Activated T-helper 1 cell treated with anti-CD3 and anti-CD28 coated beads, Interleukin-12 subunit alpha, Interleukin-12 subunit beta, Interleukin-2, Interleukin-4 antibody, amounts not matched to agents 30 ng/mL and 10 ng/mL and 1 ng/mL, durations not matched to agents 14 hours and 24 hours and 36 hours (primary cell): ENCODE data around the gene CNNM2. TPM values are rescaled to one million over a fixed set of nuclear protein-coding genes. Genes with fewer than 3 reads are reported as not detected.
A peak's percentile ranks its signal among the peaks of the same experiment; 100 is the strongest.
"Not testable (repeated sequence)": the region's sequence is repeated elsewhere in the genome, so short reads cannot be mapped to it uniquely, and the experiment has no call there.

Experiments used
- DNase-seq: peaks from one replicate; pipeline ENCODE4 v3.0.0; 2021; ENCODE audit warnings: low spot score
- H3K27ac Mint-ChIP-seq: one replicate; pipeline ENCODE4 v1.8.0; 2021; ENCODE audit warnings: mild to moderate bottlenecking, mixed read lengths
- H3K27me3 Mint-ChIP-seq: one replicate; pipeline ENCODE4 v1.8.0; 2022; ENCODE audit warnings: mild to moderate bottlenecking, moderate library complexity, mixed read lengths; ENCODE audit not compliant: insufficient read depth
- H3K36me3 Mint-ChIP-seq: one replicate; pipeline ENCODE4 v1.8.0; 2021; ENCODE audit warnings: low read depth, mixed read lengths
- H3K4me1 Mint-ChIP-seq: one replicate; pipeline ENCODE4 v1.8.0; 2021; ENCODE audit warnings: low read depth, mixed read lengths
- H3K4me3 Mint-ChIP-seq: one replicate; pipeline ENCODE4 v1.8.0; 2021; ENCODE audit warnings: mild to moderate bottlenecking, moderate library complexity, mixed read lengths
- H3K9me3 Mint-ChIP-seq: one replicate; pipeline ENCODE4 v1.8.0; 2021; ENCODE audit warnings: mixed read lengths
- intact Hi-C: fragments of 100-400 bp; cut with micrococcal nuclease; formaldehyde crosslinking; loops from one replicate; pipeline ENCODE4 v1.15.1; 2024
- total RNA-seq: library from RNA; stranded (reverse); gene quantifications from 2 replicates; pipeline ENCODE4 v1.2.3, GENCODE V29; 2022

The CNNM2 gene
- total RNA-seq, 1 donor from 2014 or later = 5.5 TPM

- DNase-seq = no peak
- H3K4me1 Mint-ChIP-seq = no peaks in the 10 kb centered on the region
- H3K4me3 Mint-ChIP-seq = no peak overlapping the region
- H3K36me3 Mint-ChIP-seq = no peaks in the 10 kb centered on the region
- peaks cover 2% of the 10 kb centered on the region for H3K27me3 Mint-ChIP-seq
- no peak overlapping the region for H3K27ac Mint-ChIP-seq
- no peaks in the 10 kb centered on the region for H3K9me3 Mint-ChIP-seq
- intact Hi-C loops = no loop called here
Observed at GRCh38 chr10:102906507-102906906, 11.6 kb upstream of the CNNM2 start.

- intact Hi-C loops = loop anchor here (5.0 to 10.0 kb wide), 6 partner anchors 202 to 1562 kb away; partner anchors contain the start of genes ARL3, BTRC, NEURL1 and PCGF6
- Mint-ChIP-seq H3K27ac (peak overlapping the region; percentile 29), H3K4me3 (peak overlapping the region; percentile 37), H3K27me3 (peaks cover 7% of the 10 kb centered on the region), H3K9me3 (no peaks in the 10 kb centered on the region), H3K4me1 (peaks cover 32% of the 10 kb centered on the region), H3K36me3 (no peaks in the 10 kb centered on the region)
- no peak for DNase-seq
Observed at GRCh38 chr10:102914781-102915180, 3.3 kb upstream of the CNNM2 start.

- Mint-ChIP-seq H3K27me3 (peaks cover 9% of the 10 kb centered on the region), H3K36me3 (peaks cover 3% of the 10 kb centered on the region), H3K9me3 (no peaks in the 10 kb centered on the region), H3K4me1 (peaks cover 46% of the 10 kb centered on the region), H3K4me3 (peak overlapping the region; percentile 71), H3K27ac (no peak overlapping the region)
- DNase-seq = no peak
- intact Hi-C loops = loop anchor here (5.0 to 10.0 kb wide), 6 partner anchors 204 to 1564 kb away; partner anchors contain the start of genes ARL3, BTRC, NEURL1 and PCGF6
Observed at GRCh38 chr10:102916173-102916572, 1.9 kb upstream of the CNNM2 start.

GRCh38 chr10:102917314-102917961, 656 bp upstream of the CNNM2 start:
- Mint-ChIP-seq H3K27me3 (peaks cover 7% of the 10 kb centered on the region), H3K4me1 (peaks cover 53% of the 10 kb centered on the region), H3K4me3 (peak overlapping the region; percentile 92), H3K9me3 (no peaks in the 10 kb centered on the region), H3K27ac (peak overlapping the region; percentile 91), H3K36me3 (peaks cover 3% of the 10 kb centered on the region)
- intact Hi-C loops = loop anchor here (1.0 to 10.0 kb wide), 9 partner anchors 82 to 1565 kb away; partner anchors contain the start of genes ARL3, BTRC, NEURL1 and PCGF6
- peak; percentile 78 for DNase-seq

DNA sequence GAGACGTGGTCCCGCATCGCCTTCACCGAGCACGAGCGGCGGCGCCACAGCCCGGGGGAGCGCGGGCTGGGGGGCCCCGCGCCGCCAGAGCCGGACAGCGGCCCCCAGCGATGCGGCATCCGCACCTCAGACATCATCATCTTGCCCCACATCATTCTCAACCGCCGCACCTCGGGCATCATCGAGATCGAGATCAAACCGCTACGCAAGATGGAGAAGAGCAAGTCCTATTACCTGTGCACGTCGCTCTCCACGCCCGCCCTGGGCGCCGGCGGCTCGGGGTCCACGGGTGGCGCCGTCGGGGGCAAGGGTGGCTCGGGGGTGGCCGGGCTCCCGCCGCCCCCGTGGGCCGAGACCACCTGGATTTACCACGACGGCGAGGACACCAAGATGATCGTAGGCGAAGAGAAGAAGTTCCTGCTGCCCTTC, 737 bp downstream of the CNNM2 start:
- intact Hi-C loops = loop anchor here (1.0 to 10.0 kb wide), 13 partner anchors 65 to 1567 kb away; partner anchors contain the start of genes ACTR1A, ARL3, BORCS7 and BTRC
- peak overlapping the region; percentile 92 for H3K4me3 Mint-ChIP-seq
- H3K4me1 Mint-ChIP-seq = peaks cover 64% of the 10 kb centered on the region
- H3K27me3 Mint-ChIP-seq = peaks cover 7% of the 10 kb centered on the region
- H3K27ac Mint-ChIP-seq = peak overlapping the region; percentile 60
- no peaks in the 10 kb centered on the region for H3K9me3 Mint-ChIP-seq
- DNase-seq = peak; percentile 31
- H3K36me3 Mint-ChIP-seq = peaks cover 3% of the 10 kb centered on the region

GRCh38 chr10:102919246-102919959, 1.3 kb downstream of the CNNM2 start:
- Mint-ChIP-seq H3K27me3 (peaks cover 7% of the 10 kb centered on the region), H3K36me3 (peaks cover 3% of the 10 kb centered on the region), H3K4me3 (peak overlapping the region; percentile 92), H3K27ac (peak overlapping the region; percentile 63), H3K9me3 (no peaks in the 10 kb centered on the region), H3K4me1 (peaks cover 63% of the 10 kb centered on the region)
- intact Hi-C loops = loop anchor here (2.0 to 10.0 kb wide), 7 partner anchors 207 to 1567 kb away; partner anchors contain the start of genes ARL3, BTRC, NEURL1 and NT5C2
- DNase-seq = peak; percentile 6

DNA sequence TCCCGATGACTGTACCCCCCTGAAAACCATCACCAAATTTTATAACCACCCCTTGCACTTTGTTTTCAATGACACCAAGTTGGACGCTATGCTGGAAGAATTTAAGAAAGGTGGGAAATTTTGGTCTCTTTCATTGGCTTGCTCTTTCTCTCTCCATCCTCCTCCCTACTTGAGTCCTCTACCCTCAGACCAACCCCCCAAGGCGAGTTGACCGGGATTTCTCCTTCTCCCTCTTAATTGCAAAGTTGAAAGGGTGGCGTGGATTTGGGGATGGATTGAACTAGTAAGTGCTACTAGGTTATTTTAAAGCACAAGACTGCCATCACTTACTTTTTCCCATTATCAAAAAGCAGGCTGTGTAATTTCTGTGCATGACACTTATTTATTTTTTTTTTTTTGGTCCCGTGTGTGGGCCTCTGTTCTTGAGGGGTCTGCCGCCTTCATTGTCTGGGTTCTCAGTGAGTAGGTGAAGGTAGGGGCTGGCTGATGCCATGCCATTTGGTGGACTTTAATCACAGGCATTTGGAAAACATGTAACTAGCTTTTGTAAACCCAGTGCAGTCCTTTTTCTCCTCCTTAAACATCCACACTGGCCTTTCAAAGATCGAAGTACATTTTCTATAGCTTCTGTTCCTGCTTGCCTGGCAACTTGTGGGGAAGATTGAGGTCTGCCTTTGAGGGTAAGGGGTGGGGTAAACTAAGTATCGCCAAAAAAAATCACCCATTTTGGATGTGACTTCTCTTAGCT, 2.1 kb downstream of the CNNM2 start:
- DNase-seq = no peak
- Mint-ChIP-seq H3K27ac (peak overlapping the region; percentile 57), H3K9me3 (no peaks in the 10 kb centered on the region), H3K4me3 (peak overlapping the region; percentile 92), H3K4me1 (peaks cover 56% of the 10 kb centered on the region), H3K27me3 (peaks cover 5% of the 10 kb centered on the region), H3K36me3 (peaks cover 3% of the 10 kb centered on the region)
- intact Hi-C loops = loop anchor here (2.0 to 10.0 kb wide), 7 partner anchors 208 to 1568 kb away; partner anchors contain the start of genes ARL3, BTRC, NEURL1 and NT5C2

GRCh38 chr10:102923601-102924000, 5.5 kb downstream of the CNNM2 start:
- Mint-ChIP-seq H3K27me3 (peaks cover 5% of the 10 kb centered on the region), H3K4me1 (peaks cover 53% of the 10 kb centered on the region), H3K4me3 (no peak overlapping the region), H3K36me3 (peaks cover 10% of the 10 kb centered on the region), H3K27ac (no peak overlapping the region), H3K9me3 (no peaks in the 10 kb centered on the region)
- intact Hi-C loops = no loop called here
- no peak for DNase-seq

- no peak for DNase-seq
- no peaks in the 10 kb centered on the region for H3K9me3 Mint-ChIP-seq
- intact Hi-C loops = no loop called here
- H3K36me3 Mint-ChIP-seq = peaks cover 7% of the 10 kb centered on the region
- peaks cover 29% of the 10 kb centered on the region for H3K4me1 Mint-ChIP-seq
- peaks cover under 1% of the 10 kb centered on the region for H3K27me3 Mint-ChIP-seq
- no peak overlapping the region for H3K27ac Mint-ChIP-seq
- no peak overlapping the region for H3K4me3 Mint-ChIP-seq
Observed at GRCh38 chr10:102926842-102927241, 8.7 kb downstream of the CNNM2 start.

DNA sequence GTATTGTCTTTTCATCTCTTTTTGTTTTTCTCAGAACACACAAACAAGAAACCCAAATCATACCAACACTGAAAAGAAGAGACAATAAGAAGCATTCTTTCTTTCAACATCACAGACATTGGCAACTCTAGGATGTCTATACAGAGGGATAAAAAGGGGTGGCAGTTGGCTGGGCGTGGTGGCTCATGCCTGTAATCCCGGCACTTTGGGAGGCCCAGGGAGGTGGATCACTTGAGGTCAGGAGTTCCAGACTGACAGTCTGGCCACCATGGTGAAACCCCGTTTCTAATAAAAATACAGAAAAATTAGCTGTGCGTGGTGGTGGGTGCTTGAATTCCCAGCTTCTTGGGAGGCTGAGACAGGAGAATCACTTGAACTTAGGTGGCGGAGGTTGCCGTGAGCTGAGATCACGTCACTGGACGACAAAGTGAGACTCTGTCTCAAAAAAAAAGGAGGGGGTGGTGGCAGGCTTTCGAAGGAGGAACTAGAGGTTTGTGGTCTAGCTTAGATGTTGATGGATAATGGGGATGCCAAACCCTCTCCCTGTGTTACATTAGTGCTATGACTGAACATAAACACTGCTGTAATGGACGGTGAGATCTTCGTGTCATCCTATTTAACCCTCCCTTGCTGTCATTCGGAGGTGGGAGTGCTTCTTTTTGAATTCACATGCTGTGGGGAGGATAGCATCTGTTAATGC, 9.4 kb downstream of the CNNM2 start:
- Mint-ChIP-seq H3K9me3 (no peaks in the 10 kb centered on the region), H3K36me3 (peaks cover 7% of the 10 kb centered on the region), H3K27me3 (no peaks in the 10 kb centered on the region), H3K4me1 (peaks cover 25% of the 10 kb centered on the region), H3K4me3 (no peak overlapping the region), H3K27ac (peak overlapping the region; percentile 12)
- intact Hi-C loops = no loop called here
- no peak for DNase-seq

DNA sequence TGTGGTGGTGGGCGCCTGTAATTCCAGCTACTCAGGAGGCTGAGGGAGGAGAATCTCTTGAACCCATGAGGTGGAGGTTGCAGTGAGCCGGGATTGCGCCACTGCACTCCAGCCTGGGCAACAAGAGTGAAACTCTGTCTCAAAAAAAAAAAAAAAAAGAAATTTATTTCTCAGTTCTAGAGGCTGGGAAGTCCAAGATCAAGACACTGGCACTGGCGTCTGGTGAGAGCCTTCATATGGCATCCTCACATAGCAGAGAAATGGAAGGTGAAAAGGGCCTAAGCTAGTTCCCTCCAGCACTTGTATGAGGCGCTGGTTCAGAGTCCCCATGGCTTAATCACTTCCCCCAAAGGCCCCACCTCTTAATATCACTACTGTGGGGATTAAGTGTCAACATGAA, 10.3 kb downstream of the CNNM2 start:
- H3K4me1 Mint-ChIP-seq = peaks cover 16% of the 10 kb centered on the region
- H3K4me3 Mint-ChIP-seq, H3K9me3 Mint-ChIP-seq, intact Hi-C loops, H3K27ac Mint-ChIP-seq, H3K36me3 Mint-ChIP-seq, H3K27me3 Mint-ChIP-seq, DNase-seq: not testable (repeated sequence)

- no peak for DNase-seq
- intact Hi-C loops = no loop called here
- Mint-ChIP-seq H3K27me3 (no peaks in the 10 kb centered on the region), H3K27ac (no peak overlapping the region), H3K4me1 (peaks cover 11% of the 10 kb centered on the region), H3K36me3 (peaks cover 7% of the 10 kb centered on the region), H3K4me3 (no peak overlapping the region), H3K9me3 (no peaks in the 10 kb centered on the region)
Observed at GRCh38 chr10:102930720-102931119, 12.6 kb downstream of the CNNM2 start.
